Brain microvascular endothelial cell (primary cell): ENCODE results near the gene COL4A1.

ENCODE experiments used
- DNase-seq: peaks from one replicate; pipeline ENCODE4 v3.0.0-alpha.2; 2020
- H3K27ac ChIP-seq: fragments of 250-450 bp; sonication (Bioruptor Pico); 2 replicates; pipeline ENCODE4 v1.5.1; 2020; ENCODE audit warnings: mild to moderate bottlenecking, moderate library complexity
- H3K27me3 ChIP-seq: fragments of 250-450 bp; sonication (Bioruptor Pico); replicated peaks from 2 replicates; pipeline ENCODE4 v1.5.1; 2020; ENCODE audit warnings: mild to moderate bottlenecking
- H3K36me3 ChIP-seq: fragments of 250-450 bp; sonication (Bioruptor Pico); replicated peaks from 2 replicates; pipeline ENCODE4 v1.5.1; 2020; ENCODE audit warnings: mild to moderate bottlenecking
- H3K4me3 ChIP-seq: 2 replicates; pipeline ENCODE4 v1.5.1; 2011; ENCODE audit warnings: low read depth, mild to moderate bottlenecking, control low read depth, low read length, moderate library complexity
- CTCF ChIP-seq: IDR thresholded peaks from 2 replicates; pipeline ENCODE4 v1.5.1; 2011; ENCODE audit warnings: low read depth, mild to moderate bottlenecking, moderate library complexity, low read length, control low read depth, inconsistent platforms; ENCODE audit errors: missing control alignments
- in situ Hi-C: cut with HindIII; loops from 2 replicates; pipeline ENCODE4 v1.10.0; 2017; ENCODE audit warnings: low sequenced_read_pairs, low pct_ligation_motif_present

The COL4A1 gene

GRCh38 chr13:110140099-110140498, 166.9 kb downstream of the COL4A1 start:
- in situ Hi-C loops, result no loop called here
- H3K27me3 ChIP-seq, result no peaks in the 10 kb centered on the region
- H3K27ac ChIP-seq, result no peak overlapping the region
- TF ChIP-seq CTCF, result no peak
- H3K36me3 ChIP-seq, result no peaks in the 10 kb centered on the region
- DNase-seq, result no peak
- no peak overlapping the region for H3K4me3 ChIP-seq

GRCh38 chr13:110138700-110139036, 168.3 kb downstream of the COL4A1 start:
- no peaks in the 10 kb centered on the region for H3K36me3 ChIP-seq
- no peak for TF ChIP-seq CTCF
- in situ Hi-C loops, result no loop called here
- DNase-seq, result no peak
- peak overlapping the region; percentile 3 for H3K27ac ChIP-seq
- H3K4me3 ChIP-seq, result peak overlapping the region; percentile 53
- H3K27me3 ChIP-seq, result no peaks in the 10 kb centered on the region

DNA sequence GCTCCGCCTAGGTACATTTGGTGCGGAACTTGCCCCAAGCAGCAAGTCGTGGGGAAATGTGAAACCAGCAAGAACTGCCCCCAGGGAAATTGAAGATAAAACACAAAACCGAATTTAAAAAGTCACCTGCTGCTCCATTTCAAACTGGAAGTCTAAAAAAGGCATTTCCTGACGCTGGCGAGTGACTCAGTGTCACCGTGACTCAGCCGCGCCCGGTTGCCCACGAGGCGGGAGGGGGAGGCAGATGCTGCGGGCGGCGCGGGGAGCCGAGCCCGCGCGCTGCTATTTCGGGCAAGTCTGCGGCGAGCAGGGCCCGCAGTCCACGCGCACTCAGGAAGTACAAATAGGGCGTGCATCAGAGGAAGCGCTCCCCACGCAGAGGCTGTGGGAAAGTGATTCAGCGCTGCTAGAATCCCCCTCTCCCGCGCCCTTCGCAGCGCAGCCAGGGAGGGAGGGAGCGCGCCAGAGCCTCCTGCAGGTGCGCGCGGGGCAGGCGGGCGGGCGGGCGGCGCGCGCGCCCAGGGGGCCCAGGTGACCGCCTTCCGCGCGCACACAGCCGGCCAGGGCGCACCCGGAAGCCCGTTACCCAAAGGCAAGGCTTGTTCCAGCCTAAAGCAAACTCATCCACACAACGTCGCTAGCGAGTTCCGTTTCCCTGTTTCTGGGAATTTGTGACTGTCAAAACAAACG, 168.8 kb downstream of the COL4A1 start:
- Histone ChIP-seq H3K36me3 (no peaks in the 10 kb centered on the region), H3K27ac (peak overlapping the region; percentile 3), H3K4me3 (peak overlapping the region; percentile 53), H3K27me3 (no peaks in the 10 kb centered on the region)
- peak; percentile 78 for DNase-seq
- in situ Hi-C loops, result no loop called here
- no peak for TF ChIP-seq CTCF

GRCh38 chr13:110137680-110138009, 169.3 kb downstream of the COL4A1 start:
- in situ Hi-C loops, result no loop called here
- peak overlapping the region; percentile 3 for H3K27ac ChIP-seq
- no peaks in the 10 kb centered on the region for H3K36me3 ChIP-seq
- H3K4me3 ChIP-seq, result peak overlapping the region; percentile 53
- no peaks in the 10 kb centered on the region for H3K27me3 ChIP-seq
- peak; percentile 56 for DNase-seq
- peak; percentile 23 for TF ChIP-seq CTCF

DNA sequence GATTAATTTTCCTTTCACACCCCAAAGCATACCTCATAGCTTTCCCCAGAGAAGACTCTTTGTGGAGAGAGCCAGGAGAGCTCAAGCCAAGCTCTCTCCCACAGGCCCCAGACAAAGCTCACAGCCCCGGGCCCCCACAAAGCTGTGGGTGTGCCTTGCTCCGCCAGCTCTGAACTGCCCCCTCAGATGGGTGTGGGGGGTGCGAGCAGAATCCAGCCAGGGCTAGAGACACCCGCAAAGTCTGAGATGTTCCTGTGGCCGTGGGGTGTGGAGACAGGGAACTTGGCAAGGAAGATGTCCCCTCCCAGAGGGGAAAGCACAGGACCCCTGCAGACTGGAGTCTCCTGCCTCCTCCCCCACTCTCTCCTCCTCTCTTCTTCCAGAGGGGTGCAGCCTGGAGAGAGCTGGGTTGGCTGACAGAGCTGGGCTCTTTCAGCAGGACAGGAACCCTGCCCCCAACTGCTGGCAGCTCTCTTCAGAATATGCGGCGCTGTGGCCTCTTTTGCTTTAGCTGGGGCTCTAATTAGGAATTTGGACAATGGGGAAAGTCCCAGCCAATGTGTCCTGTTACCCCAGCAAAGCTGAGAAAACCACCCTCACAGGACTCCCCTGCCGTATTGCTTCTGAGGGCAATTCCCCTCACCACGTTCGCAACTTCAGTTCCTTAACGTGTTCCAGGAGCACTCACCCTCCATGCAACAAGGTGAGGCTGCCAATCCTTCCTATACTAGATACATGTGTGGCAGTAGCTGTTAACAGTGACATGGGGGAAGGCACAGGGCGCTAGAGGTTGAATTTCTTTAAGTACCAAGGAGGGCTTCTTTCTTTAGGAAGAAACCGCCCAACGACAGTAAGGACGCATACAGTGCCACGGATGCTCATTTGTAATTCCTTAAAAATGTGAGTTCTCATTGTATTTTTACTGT, 170.0 kb downstream of the COL4A1 start:
- DNase-seq, result no peak
- in situ Hi-C loops, result no loop called here
- no peak overlapping the region for H3K4me3 ChIP-seq
- H3K36me3 ChIP-seq, result no peaks in the 10 kb centered on the region
- no peak for TF ChIP-seq CTCF
- H3K27ac ChIP-seq, result no peak overlapping the region
- H3K27me3 ChIP-seq, result no peaks in the 10 kb centered on the region
